ENCODE results near the gene MACROD2.

DNA sequence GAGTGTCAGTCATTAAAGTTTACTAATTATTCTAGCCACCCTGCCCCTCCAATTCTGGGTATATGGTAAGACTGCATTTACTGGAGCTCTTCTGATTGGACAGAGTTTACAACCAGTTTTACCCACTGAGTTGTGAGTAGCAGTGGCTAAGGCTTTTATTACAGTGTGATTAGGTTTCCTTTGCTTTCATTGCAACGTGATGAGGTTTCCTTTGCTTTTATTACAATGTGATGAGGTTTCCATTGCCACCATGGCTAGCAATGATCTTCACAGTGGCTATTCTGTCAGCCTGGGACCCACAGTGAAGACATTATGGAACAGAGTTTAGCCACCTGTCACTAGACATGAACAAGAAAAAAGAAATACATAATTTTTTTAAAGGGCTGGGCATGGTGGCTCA is 1052.3 kb downstream of the MACROD2 start:
- TF ChIP-seq, protein P1, sequence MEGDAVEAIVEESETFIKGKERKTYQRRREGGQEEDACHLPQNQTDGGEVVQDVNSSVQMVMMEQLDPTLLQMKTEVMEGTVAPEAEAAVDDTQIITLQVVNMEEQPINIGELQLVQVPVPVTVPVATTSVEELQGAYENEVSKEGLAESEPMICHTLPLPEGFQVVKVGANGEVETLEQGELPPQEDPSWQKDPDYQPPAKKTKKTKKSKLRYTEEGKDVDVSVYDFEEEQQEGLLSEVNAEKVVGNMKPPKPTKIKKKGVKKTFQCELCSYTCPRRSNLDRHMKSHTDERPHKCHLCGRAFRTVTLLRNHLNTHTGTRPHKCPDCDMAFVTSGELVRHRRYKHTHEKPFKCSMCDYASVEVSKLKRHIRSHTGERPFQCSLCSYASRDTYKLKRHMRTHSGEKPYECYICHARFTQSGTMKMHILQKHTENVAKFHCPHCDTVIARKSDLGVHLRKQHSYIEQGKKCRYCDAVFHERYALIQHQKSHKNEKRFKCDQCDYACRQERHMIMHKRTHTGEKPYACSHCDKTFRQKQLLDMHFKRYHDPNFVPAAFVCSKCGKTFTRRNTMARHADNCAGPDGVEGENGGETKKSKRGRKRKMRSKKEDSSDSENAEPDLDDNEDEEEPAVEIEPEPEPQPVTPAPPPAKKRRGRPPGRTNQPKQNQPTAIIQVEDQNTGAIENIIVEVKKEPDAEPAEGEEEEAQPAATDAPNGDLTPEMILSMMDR (conservative IDR thresholded peaks at IDR 0.05; ENCODE audit: low read depth, low read length) = no peak
- no peak for TF ChIP-seq EZH2 (IDR thresholded peaks at IDR 0.05; ENCODE audit: borderline replicate concordance, low read depth, low read length, poor library complexity, severe bottlenecking)
